ENCODE results near the gene MGRN1.
A peak's percentile ranks its signal among the peaks of the same experiment; 100 is the strongest.

MGRN1 gene

GRCh38 chr16:4691666-4692412, 67.2 kb downstream of the MGRN1 start:
- H3K4me3 ChIP-seq (ENCODE audit: low read length), result no peak overlapping the region
- no peak for TF ChIP-seq CTCF (conservative IDR thresholded peaks at IDR 0.05; ENCODE audit: low read length)

GRCh38 chr16:4692460-4693295, 68.1 kb downstream of the MGRN1 start:
- H3K4me3 ChIP-seq (ENCODE audit: low read length), result peak overlapping the region; percentile 69
- DNase-seq (ENCODE audit: low read depth), result no peak
- no peak for TF ChIP-seq CTCF (conservative IDR thresholded peaks at IDR 0.05; ENCODE audit: low read length)

More at GRCh38 chr16:4691666-4692412, 67.2 kb downstream of the MGRN1 start:
- no peak for DNase-seq (ENCODE audit: low read depth)

- no peak for TF ChIP-seq CTCF (conservative IDR thresholded peaks at IDR 0.05; ENCODE audit: low read length)
- peak; percentile 92 for DNase-seq (ENCODE audit: low read depth)
- peak within 1 kb of the TSS; percentile 80 for H3K4me3 ChIP-seq (ENCODE audit: low read length)
Observed at GRCh38 chr16:4693296-4693955, 68.8 kb downstream of the MGRN1 start, which contains the start of gene NUDT16L1. Gene NUDT16L1 (plus strand): TSS chr16:4693562. CDS start chr16:4693727, 165 bp downstream.

GRCh38 chr16:4693956-4694641, 69.5 kb downstream of the MGRN1 start:
- DNase-seq (ENCODE audit: low read depth), result peak; percentile 46
- H3K4me3 ChIP-seq (ENCODE audit: low read length), result peak overlapping the region; percentile 80
- TF ChIP-seq CTCF (conservative IDR thresholded peaks at IDR 0.05; ENCODE audit: low read length), result no peak

GRCh38 chr16:4694642-4695451, 70.2 kb downstream of the MGRN1 start:
- peak; percentile 16 for DNase-seq (ENCODE audit: low read depth)
- H3K4me3 ChIP-seq (ENCODE audit: low read length), result peak overlapping the region; percentile 80

More at GRCh38 chr16:4694642-4695451, 70.2 kb downstream of the MGRN1 start:
- peak; percentile 13; the same call in 1 of the 2 replicates for TF ChIP-seq CTCF (conservative IDR thresholded peaks at IDR 0.05; ENCODE audit: low read length)

All from AG10803 (cell line).